ENCODE results near the gene CARD11.

Gene CARD11

GRCh38 chr7:2880874-2881533, 162.7 kb downstream of the CARD11 start:
- no peak for DNase-seq (ENCODE audit: low read depth in 4 of 4, low spot score in 1 of 4)

- no peak for DNase-seq (ENCODE audit: low read depth in 4 of 4, low spot score in 1 of 4)
Observed at GRCh38 chr7:2880051-2880450, 163.6 kb downstream of the CARD11 start.

- no peak for DNase-seq (ENCODE audit: low read depth in 4 of 4, low spot score in 1 of 4)
Observed at GRCh38 chr7:2879354-2879753, 164.3 kb downstream of the CARD11 start.

- no peak for DNase-seq (ENCODE audit: low read depth in 4 of 4, low spot score in 1 of 4)
Observed at GRCh38 chr7:2878306-2878705, 165.4 kb downstream of the CARD11 start.

- no peak for DNase-seq (ENCODE audit: low read depth in 4 of 4, low spot score in 1 of 4)
Observed at GRCh38 chr7:2876031-2876731, 167.5 kb downstream of the CARD11 start.

- DNase-seq (ENCODE audit: low read depth in 4 of 4, low spot score in 1 of 4), result no peak
Observed at GRCh38 chr7:2873686-2874551, 169.7 kb downstream of the CARD11 start.

GRCh38 chr7:2873146-2873545, 170.5 kb downstream of the CARD11 start:
- DNase-seq (ENCODE audit: low read depth in 4 of 4, low spot score in 1 of 4), result no peak

GRCh38 chr7:2872296-2872874, 171.3 kb downstream of the CARD11 start:
- DNase-seq (ENCODE audit: low read depth in 4 of 4, low spot score in 1 of 4), result no peak

- peak in 2 of 4 experiments; percentile 20 to 58 for DNase-seq (ENCODE audit: low read depth in 4 of 4, low spot score in 1 of 4)
Observed at GRCh38 chr7:2870471-2870931, 173.2 kb downstream of the CARD11 start.

GRCh38 chr7:2869981-2870380, 173.7 kb downstream of the CARD11 start:
- DNase-seq (ENCODE audit: low read depth in 4 of 4, low spot score in 1 of 4), result no peak

- DNase-seq (ENCODE audit: low read depth in 4 of 4, low spot score in 1 of 4), result no peak
Observed at GRCh38 chr7:2866601-2867000, 177.1 kb downstream of the CARD11 start.

- DNase-seq (ENCODE audit: low read depth in 4 of 4, low spot score in 1 of 4), result peak; percentile 47 to 63 (median 60)
Observed at GRCh38 chr7:2864999-2865670, 178.5 kb downstream of the CARD11 start.

GRCh38 chr7:2864204-2864985, 179.3 kb downstream of the CARD11 start:
- no peak for DNase-seq (ENCODE audit: low read depth in 4 of 4, low spot score in 1 of 4)

GRCh38 chr7:2863461-2864066, 180.1 kb downstream of the CARD11 start:
- peak; percentile 29 to 65 (median 38) for DNase-seq (ENCODE audit: low read depth in 4 of 4, low spot score in 1 of 4)

GRCh38 chr7:2862831-2863361, 180.8 kb downstream of the CARD11 start:
- no peak for DNase-seq (ENCODE audit: low read depth in 4 of 4, low spot score in 1 of 4)

GRCh38 chr7:2861509-2861908, 182.2 kb downstream of the CARD11 start:
- DNase-seq (ENCODE audit: low read depth in 4 of 4, low spot score in 1 of 4), result no peak

- no peak for DNase-seq (ENCODE audit: low read depth in 4 of 4, low spot score in 1 of 4)
Observed at GRCh38 chr7:2860627-2861133, 183.0 kb downstream of the CARD11 start.

GRCh38 chr7:2859952-2860351, 183.7 kb downstream of the CARD11 start:
- DNase-seq (ENCODE audit: low read depth in 4 of 4, low spot score in 1 of 4), result no peak

- no peak for DNase-seq (ENCODE audit: low read depth in 4 of 4, low spot score in 1 of 4)
Observed at GRCh38 chr7:2858621-2859020, 185.0 kb downstream of the CARD11 start.
